Neural cell (in vitro differentiated cells): ENCODE results near the gene SOX4.

ENCODE experiments used
- CTCF ChIP-seq: fragments of 450-650 bp; IDR thresholded peaks from 2 replicates; pipeline ENCODE4 v1.5.1; 2014; ENCODE audit warnings: antibody characterized with exemption, mild to moderate bottlenecking, moderate library complexity; ENCODE audit not compliant: poor library complexity, severe bottlenecking
- EP300 ChIP-seq: fragments of 450-650 bp; conservative IDR thresholded peaks from 2 replicates; pipeline ENCODE4 v1.6.1; 2014; ENCODE audit warnings: antibody characterized with exemption, mild to moderate bottlenecking, moderate library complexity; ENCODE audit not compliant: poor library complexity, severe bottlenecking
- EZH2 ChIP-seq: fragments of 200-600, 300-800 bp; shearing (Covaris generic), sonication (generic); IDR thresholded peaks from 2 replicates; pipeline ENCODE4 v1.6.1; 2014; ENCODE audit warnings: antibody characterized with exemption, low read length, borderline replicate concordance, mild to moderate bottlenecking; ENCODE audit not compliant: insufficient read depth, poor library complexity, severe bottlenecking
- MXI1 ChIP-seq: fragments of 450-650 bp; conservative IDR thresholded peaks from 2 replicates; pipeline ENCODE4 v1.6.1; 2014; ENCODE audit warnings: antibody characterized with exemption, mild to moderate bottlenecking; ENCODE audit not compliant: poor library complexity, severe bottlenecking
- POLR2AphosphoS5 ChIP-seq: IDR thresholded peaks from 2 replicates; pipeline ENCODE4 v1.6.1; 2012
- RAD21 ChIP-seq: fragments of 450-650 bp; conservative IDR thresholded peaks from 2 replicates; pipeline ENCODE4 v1.6.1; 2014; ENCODE audit warnings: antibody characterized with exemption, mild to moderate bottlenecking, moderate library complexity
- REST ChIP-seq: IDR thresholded peaks from 2 replicates; pipeline ENCODE4 v1.6.1; 2012; ENCODE audit warnings: borderline replicate concordance
- SMC3 ChIP-seq: fragments of 450-650 bp; conservative IDR thresholded peaks from 2 replicates; pipeline ENCODE4 v1.6.1; 2014; ENCODE audit warnings: antibody characterized with exemption, mild to moderate bottlenecking, moderate library complexity; ENCODE audit not compliant: poor library complexity
- TAF1 ChIP-seq: IDR thresholded peaks from 2 replicates; pipeline ENCODE4 v1.6.1; 2012; ENCODE audit warnings: low read depth

- TF ChIP-seq TAF1 (no peak), CTCF (no peak), RAD21 (no peak), EZH2 (no peak), POLR2AphosphoS5 (no peak), MXI1 (no peak), EP300 (no peak), REST (no peak), SMC3 (no peak)
Measured at GRCh38 chr6:21591446-21591845, 2.1 kb upstream of the SOX4 start.
